Activated T-helper 9 cell treated with anti-CD3 and anti-CD28 coated beads, Interleukin-2, amount 50 U/mL, for 16 hours (primary cell): ENCODE results near the gene EIF4A2.
"Not testable (repeated sequence)": the region's sequence is repeated elsewhere in the genome, so short reads cannot be mapped to it uniquely, and the experiment has no call there.

Experiments used
- DNase-seq: peaks from one replicate; pipeline ENCODE4 v3.0.0-alpha.2; 2020; ENCODE audit warnings: low read depth

EIF4A2 gene

DNA sequence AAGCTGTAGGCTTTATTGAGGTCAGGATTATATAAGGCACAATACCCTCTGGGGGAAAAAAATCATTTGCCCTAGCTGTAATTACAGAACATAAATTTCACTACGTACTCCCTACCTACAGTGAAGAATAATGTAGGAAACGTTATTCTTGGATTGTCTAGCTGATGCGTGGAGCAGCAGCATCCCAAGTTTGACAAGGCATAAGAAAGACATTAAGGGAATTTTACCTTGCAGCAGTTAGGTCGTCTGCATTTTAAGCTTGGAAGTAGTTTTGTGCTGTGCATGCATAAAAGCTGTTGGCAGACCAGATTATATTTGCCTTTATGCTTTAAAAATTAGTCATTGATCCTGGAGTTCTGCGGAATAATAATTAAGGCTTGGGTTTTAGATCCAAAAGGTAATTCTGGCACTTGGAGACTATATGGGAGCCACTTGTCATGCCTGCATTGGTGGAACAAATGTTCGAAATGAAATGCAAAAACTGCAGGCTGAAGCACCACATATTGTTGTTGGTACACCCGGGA lies 2.2 kb downstream of the EIF4A2 start:
- no peak for DNase-seq

DNA sequence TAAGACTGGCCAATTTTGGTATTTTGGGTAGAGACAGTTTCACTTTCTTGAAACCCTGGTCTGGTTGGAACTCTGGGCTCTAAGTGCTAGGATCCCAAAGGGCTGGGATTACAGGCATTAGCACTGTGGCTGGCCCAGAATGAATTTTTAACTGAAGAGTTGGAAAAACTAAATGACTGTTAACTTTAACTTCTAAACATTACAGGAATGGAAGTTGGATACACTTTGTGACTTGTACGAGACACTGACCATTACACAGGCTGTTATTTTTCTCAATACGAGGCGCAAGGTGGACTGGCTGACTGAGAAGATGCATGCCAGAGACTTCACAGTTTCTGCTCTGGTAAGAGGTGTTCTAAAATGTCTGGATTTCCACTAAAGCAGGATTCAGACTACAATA lies 3.5 kb downstream of the EIF4A2 start:
- no peak for DNase-seq

- DNase-seq, result no peak
Measured at GRCh38 chr3:186787642-186788481, 4.5 kb downstream of the EIF4A2 start.

- DNase-seq, result no peak
Measured at GRCh38 chr3:186788482-186789370, 5.3 kb downstream of the EIF4A2 start.

DNA sequence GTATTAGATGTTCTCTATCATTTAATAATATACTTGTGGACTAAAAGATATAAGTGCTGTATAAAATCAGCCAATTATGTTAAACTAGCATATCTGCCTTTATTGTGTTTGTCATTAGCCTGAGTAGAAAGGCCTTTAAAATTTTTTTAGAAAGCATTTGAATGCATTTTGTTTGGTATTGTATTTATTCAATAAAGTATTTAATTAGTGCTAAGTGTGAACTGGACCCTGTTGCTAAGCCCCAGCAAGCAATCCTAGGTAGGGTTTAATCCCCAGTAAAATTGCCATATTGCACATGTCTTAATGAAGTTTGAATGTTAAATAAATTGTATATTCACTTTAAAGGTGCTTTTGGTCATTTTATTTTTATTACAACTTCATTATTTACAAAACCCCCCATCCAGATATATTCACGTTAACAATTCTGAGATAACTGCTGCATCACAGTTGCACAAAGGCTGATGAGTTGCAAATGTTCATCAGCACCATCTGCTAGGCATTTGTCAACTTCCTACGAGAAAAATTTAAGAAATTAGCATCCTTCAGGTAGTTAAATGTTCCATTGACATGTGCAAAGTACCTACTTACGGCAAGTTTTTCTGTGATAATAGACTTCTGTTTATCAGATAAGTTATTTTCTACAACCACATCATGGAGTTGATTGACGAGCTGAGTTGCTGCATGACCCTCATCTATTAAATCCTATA lies 6.3 kb downstream of the EIF4A2 start:
- no peak for DNase-seq

DNA sequence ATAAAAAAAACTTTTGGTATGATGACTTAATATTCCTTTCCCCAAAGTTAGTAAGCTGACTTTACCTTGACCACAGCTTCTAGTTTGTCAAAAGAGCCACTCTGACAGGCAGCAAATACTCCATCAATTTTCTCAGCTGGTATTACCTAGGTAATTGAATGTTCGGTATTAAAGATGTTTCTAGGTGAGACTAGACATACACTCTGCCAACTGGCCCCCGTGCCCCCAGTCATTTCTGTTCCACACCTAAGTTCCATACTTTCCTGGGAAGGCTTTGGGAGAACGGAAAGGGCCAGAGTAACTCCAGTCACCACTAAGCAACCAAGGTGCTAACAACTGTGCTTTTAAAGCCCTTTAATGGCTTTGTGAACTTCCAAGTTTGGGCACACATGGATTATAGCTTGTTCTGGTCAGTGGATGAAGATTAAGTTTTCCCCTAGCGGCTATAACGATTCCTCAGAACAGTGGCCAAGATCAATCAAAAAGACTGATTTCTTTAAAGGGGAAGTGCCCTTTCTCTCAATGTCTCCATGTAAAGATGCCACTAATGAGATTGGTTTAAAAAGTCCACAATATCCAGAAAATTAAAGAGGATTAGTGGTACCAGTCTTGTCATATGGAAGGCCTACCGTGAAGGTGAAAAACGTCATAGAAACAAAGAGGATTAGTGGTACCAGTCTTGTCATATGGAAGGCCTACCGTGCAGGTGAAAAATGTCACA lies 7.0 kb downstream of the EIF4A2 start:
- no peak for DNase-seq

DNA sequence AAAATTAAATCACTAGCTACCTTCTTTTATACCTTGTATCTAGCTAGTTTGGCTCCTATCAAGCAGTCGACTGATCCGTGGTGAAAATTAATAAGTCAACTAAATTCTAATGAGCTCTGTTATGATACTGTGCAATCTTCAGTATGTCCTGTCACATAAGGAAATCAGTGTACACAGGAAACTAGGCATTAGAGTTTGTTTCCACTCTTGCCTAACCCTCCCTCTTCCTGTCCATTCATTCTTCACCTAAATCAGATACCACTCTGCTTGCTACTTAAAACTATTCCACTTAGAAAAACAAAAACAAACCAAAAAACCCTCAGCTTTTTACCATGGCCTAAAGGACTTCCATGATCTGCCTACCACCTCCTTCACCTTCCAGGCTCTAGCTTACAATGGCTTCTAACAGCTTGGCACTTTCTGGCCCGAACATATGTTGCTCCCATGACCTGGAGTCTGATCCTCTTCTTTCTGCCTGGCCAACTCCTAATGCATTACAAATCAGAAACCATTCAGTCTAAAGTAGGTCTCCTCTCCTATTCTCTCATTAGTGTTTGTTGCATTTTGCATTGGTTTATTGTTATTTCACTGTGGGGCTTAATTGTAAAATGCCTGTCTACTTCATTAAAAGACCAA lies 15.0 kb downstream of the EIF4A2 start:
- no peak for DNase-seq

GRCh38 chr3:186800285-186800684 lies 16.9 kb downstream of the EIF4A2 start:
- DNase-seq, result no peak

DNA sequence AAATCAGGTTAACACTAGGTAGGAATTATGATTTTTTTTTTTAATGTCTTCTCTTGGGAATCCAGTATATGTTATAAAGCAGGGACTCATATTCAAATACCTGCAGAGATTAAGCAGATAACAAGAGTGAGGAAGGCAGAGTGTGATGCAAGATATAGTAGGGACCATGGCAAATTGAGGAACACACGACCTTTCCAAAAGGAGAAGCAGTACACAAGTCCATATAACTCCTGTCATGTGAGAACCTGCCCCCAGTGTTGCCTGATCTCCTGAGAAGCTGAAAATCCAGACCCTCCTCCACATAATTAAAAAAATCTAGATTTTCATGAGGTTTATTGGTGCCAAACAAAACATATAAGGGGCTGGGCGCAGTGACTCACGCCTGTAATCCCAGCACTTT lies 19.3 kb downstream of the EIF4A2 start:
- DNase-seq, result no peak

DNA sequence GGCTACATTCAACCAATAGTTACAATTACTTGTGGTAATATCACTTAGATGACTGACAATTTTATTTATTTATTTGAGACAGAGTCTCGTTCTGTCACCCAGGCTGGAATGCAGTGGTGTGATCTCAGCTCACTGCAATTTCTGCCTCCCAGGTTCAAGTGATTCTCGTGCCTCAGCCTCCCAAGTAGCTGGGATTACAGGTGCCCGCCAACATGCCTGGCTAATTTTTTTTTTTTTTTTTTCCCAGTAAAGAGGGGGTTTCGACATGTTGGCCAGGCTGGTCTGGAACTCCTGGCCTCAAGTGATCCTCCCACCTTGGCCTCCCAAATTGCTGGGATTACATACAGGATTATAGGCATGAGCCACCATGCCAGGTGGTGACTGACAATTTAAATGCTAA lies 20.1 kb downstream of the EIF4A2 start:
- not testable (repeated sequence) for DNase-seq

DNA sequence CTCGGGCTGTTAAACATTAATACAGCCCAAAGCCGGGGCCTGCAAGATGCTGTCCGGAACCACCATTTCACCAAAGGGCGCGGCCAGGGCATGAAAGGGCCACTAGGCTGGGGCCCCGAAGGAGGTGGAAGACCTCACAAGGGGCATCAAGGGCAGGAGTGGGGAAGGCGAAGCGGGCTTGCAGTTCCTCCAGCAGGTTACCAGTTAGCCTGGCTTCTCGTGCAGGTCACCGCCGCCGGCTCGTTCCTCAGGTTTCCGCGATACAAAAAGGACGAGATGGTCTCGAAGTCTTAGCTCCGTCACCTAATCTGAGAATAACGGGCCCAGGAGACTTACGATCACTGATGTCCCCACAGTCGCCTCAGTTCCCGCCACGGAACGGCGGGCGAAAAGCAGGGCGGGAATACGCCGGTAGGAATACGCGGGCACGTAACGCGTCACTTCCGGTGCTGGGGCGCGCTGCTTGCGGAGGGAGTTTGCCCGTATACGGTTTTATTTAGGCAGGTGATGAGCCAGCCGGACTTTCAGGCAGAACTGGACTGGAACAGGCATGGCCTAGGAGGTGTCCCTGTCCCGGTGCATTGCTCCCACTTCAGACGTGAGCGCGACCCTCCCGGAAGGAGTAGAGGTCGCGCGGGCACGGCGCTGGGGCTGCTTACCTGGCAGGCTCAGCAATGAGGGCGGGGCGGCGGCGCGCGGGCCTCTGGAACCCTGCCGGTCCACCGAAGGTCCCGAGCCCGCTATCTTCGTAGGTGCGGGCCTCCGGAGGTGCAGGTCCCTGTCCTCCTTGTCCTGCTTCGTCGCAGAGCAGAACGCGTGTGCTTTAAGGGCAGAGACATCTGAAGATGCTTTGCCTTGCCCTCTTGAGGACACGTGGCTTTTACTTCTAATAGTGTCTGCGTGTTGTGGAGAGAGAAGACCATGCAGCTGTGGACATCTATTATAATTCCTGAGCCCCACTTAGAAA lies 23.0 kb downstream of the EIF4A2 start, which contains the start of gene RFC4:
Gene RFC4, minus strand, starts transcription at position 394 of the 967 bp plus-strand sequence. CDS start 1,769 bp downstream, outside the sequence.
- DNase-seq, result peak; percentile 81

GRCh38 chr3:186807231-186807630 lies 23.9 kb downstream of the EIF4A2 start:
- DNase-seq, result no peak

- no peak for DNase-seq
Measured at GRCh38 chr3:186810336-186810996, 27.1 kb downstream of the EIF4A2 start.

DNA sequence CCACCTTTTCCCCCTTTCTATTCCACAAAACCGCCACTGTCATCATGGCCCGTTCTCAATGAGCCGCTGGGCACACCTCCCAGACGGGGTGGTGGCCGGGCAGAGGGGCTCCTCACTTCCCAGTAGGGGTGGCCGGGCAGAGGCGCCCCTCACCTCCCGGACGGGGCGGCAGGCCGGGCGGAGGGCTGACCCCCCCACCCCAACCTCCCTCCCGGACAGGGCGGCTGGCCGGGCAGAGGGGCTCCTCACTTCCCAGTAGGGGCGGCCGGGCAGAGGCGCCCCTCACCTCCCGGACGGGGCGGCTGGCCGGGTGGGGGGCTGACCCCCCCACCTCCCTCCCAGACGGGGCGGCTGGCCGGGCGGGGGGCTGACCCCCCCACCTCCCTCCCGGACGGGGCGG lies 27.9 kb downstream of the EIF4A2 start:
- DNase-seq, result not testable (repeated sequence)

GRCh38 chr3:186814100-186814499 lies 30.7 kb downstream of the EIF4A2 start:
- no peak for DNase-seq

GRCh38 chr3:186815435-186815834 lies 32.1 kb downstream of the EIF4A2 start:
- no peak for DNase-seq

DNA sequence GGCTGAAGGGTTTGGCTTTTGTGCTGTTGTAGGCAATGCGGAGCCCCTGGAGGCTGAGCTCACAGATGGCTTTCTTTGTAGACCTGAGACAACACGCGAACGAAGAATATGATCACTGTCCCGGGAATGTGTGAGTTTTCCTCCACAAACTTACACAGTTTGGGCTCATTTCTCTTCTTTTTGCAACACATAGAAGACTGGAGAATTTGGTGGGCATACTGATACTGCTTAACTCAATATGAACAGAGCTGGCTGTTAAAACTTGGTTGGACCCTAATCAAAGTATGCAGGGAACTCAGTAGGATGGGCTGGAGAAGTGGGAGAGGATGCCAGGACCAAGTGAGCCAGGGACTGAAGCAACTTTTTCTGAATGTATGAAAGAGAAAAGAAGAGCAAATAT lies 35.1 kb downstream of the EIF4A2 start:
- DNase-seq, result no peak

- no peak for DNase-seq
Measured at GRCh38 chr3:186818956-186819355, 35.6 kb downstream of the EIF4A2 start.
